A673 (cell line): ENCODE data around the gene TGIF2.

Source experiments
- EZH2 ChIP-seq: fragments of 200-600 bp; sonication (generic); IDR thresholded peaks from 2 replicates; pipeline ENCODE4 v1.6.1; 2017; ENCODE audit warnings: borderline replicate concordance, low read depth, mild to moderate bottlenecking, mixed read lengths, antibody characterized with exemption, low read length; ENCODE audit not compliant: poor library complexity, severe bottlenecking
- TF ChIP-seq, protein P1 (sequence below): fragments of 300-800, 200-600 bp; sonication (generic); conservative IDR thresholded peaks from 2 replicates; pipeline ENCODE4 v1.5.1; 2017; ENCODE audit warnings: low read depth, mild to moderate bottlenecking, antibody characterized with exemption, low read length, moderate library complexity, mixed read lengths

- TF ChIP-seq EZH2 = no peak
- TF ChIP-seq, protein P1, sequence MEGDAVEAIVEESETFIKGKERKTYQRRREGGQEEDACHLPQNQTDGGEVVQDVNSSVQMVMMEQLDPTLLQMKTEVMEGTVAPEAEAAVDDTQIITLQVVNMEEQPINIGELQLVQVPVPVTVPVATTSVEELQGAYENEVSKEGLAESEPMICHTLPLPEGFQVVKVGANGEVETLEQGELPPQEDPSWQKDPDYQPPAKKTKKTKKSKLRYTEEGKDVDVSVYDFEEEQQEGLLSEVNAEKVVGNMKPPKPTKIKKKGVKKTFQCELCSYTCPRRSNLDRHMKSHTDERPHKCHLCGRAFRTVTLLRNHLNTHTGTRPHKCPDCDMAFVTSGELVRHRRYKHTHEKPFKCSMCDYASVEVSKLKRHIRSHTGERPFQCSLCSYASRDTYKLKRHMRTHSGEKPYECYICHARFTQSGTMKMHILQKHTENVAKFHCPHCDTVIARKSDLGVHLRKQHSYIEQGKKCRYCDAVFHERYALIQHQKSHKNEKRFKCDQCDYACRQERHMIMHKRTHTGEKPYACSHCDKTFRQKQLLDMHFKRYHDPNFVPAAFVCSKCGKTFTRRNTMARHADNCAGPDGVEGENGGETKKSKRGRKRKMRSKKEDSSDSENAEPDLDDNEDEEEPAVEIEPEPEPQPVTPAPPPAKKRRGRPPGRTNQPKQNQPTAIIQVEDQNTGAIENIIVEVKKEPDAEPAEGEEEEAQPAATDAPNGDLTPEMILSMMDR = no peak
Measured at GRCh38 chr20:36631646-36632045, 58.2 kb downstream of the TGIF2 start.
